Loucy (cell line): ENCODE results near the gene ANG.
A peak's percentile ranks its signal among the peaks of the same experiment; 100 is the strongest.

ENCODE experiments used
- H2AFZ ChIP-seq: fragments of 200-600 bp; sonication (generic); 2 replicates; pipeline ENCODE4 v1.6.0; 2016; ENCODE audit warnings: antibody characterized with exemption, mild to moderate bottlenecking, low read length, moderate library complexity
- H3F3A ChIP-seq: fragments of 200-600 bp; 2 replicates; pipeline ENCODE4 v1.6.0; 2016; ENCODE audit warnings: antibody characterized with exemption, low read depth, mild to moderate bottlenecking
- H3K27me3 ChIP-seq: fragments of 200-600 bp; sonication (generic); 2 replicates; pipeline ENCODE4 v1.6.1; 2014; ENCODE audit warnings: low read length, mild to moderate bottlenecking; ENCODE audit not compliant: insufficient read depth, poor library complexity, severe bottlenecking
- H3K36me3 ChIP-seq: fragments of 200-600 bp; sonication (generic); 2 replicates; pipeline ENCODE4 v1.6.1; 2016; ENCODE audit warnings: low read length; ENCODE audit not compliant: insufficient read depth
- H3K4me1 ChIP-seq: fragments of 200-600 bp; sonication (generic); 2 replicates; pipeline ENCODE4 v1.5.1; 2014; ENCODE audit warnings: low read length, mild to moderate bottlenecking; ENCODE audit not compliant: insufficient read depth, poor library complexity, severe bottlenecking
- H3K4me2 ChIP-seq: fragments of 200-600 bp; sonication (generic); 2 replicates; pipeline ENCODE4 v1.6.0; 2014; ENCODE audit warnings: antibody characterized with exemption, low read length, low read depth, mild to moderate bottlenecking; ENCODE audit not compliant: poor library complexity, severe bottlenecking
- H3K4me3 ChIP-seq: fragments of 200-600 bp; sonication (generic); 2 replicates; pipeline ENCODE4 v1.5.1; 2014; ENCODE audit warnings: low read length, mild to moderate bottlenecking, mixed read lengths; ENCODE audit not compliant: poor library complexity, severe bottlenecking
- H3K79me2 ChIP-seq: fragments of 200-600 bp; sonication (generic); 2 replicates; pipeline ENCODE4 v1.6.1; 2014; ENCODE audit warnings: low read length; ENCODE audit not compliant: insufficient read depth
- H3K9ac ChIP-seq: fragments of 200-600 bp; sonication (generic); 2 replicates; pipeline ENCODE4 v1.6.0; 2014; ENCODE audit warnings: mild to moderate bottlenecking, low read depth, low read length, moderate library complexity; ENCODE audit not compliant: poor library complexity, severe bottlenecking
- H3K9me2 ChIP-seq: fragments of 200-600 bp; sonication (generic); replicated peaks from 2 replicates; pipeline ENCODE4 v1.6.1; 2016; ENCODE audit warnings: low read depth, low read length, mixed read lengths
- H3K9me3 ChIP-seq: fragments of 200-600 bp; sonication (generic); 2 replicates; pipeline ENCODE4 v1.6.1; 2014; ENCODE audit warnings: mild to moderate bottlenecking, antibody characterized with exemption, low read length, low read depth; ENCODE audit not compliant: insufficient read depth
- H4K20me1 ChIP-seq: fragments of 200-600 bp; sonication (generic); 2 replicates; pipeline ENCODE4 v1.6.0; 2014; ENCODE audit warnings: antibody characterized with exemption, low read length, mild to moderate bottlenecking; ENCODE audit not compliant: insufficient read depth, poor library complexity, severe bottlenecking
- CTCF ChIP-seq: fragments of 200-600 bp; sonication (generic); conservative IDR thresholded peaks from 2 replicates; pipeline ENCODE4 v1.5.1; 2014; ENCODE audit warnings: mild to moderate bottlenecking, antibody characterized with exemption, low read length
- EZH2phosphoT487 ChIP-seq: fragments of 200-600 bp; IDR thresholded peaks from 2 replicates; pipeline ENCODE4 v1.6.1; 2018; ENCODE audit warnings: antibody characterized with exemption, mild to moderate bottlenecking, moderate library complexity, borderline replicate concordance

Gene ANG

GRCh38 chr14:20681348-20682126 is 7.0 kb upstream of the ANG start:
- H3K9me3 ChIP-seq = no peaks in the 10 kb centered on the region
- H3K9me2 ChIP-seq = no peaks in the 10 kb centered on the region
- peaks cover 29% of the 10 kb centered on the region for H3K4me1 ChIP-seq
- TF ChIP-seq EZH2phosphoT487 (no peak), CTCF (no peak)
- H3K4me3 ChIP-seq = peak overlapping the region; percentile 88
- peak overlapping the region; percentile 89 for H2AFZ ChIP-seq
- H3K79me2 ChIP-seq = no peaks in the 10 kb centered on the region
- H3F3A ChIP-seq = peaks cover 15% of the 10 kb centered on the region
- H3K36me3 ChIP-seq = no peaks in the 10 kb centered on the region
- H3K9ac ChIP-seq = peak overlapping the region; percentile 82
- H3K4me2 ChIP-seq = peak overlapping the region; percentile 99
- H4K20me1 ChIP-seq = no peaks in the 10 kb centered on the region
- H3K27me3 ChIP-seq = no peaks in the 10 kb centered on the region

GRCh38 chr14:20682127-20682434 is 6.5 kb upstream of the ANG start:
- no peaks in the 10 kb centered on the region for H3K79me2 ChIP-seq
- peaks cover 33% of the 10 kb centered on the region for H3K4me1 ChIP-seq
- no peaks in the 10 kb centered on the region for H4K20me1 ChIP-seq
- peak overlapping the region; percentile 88 for H3K4me3 ChIP-seq
- H3F3A ChIP-seq = peaks cover 15% of the 10 kb centered on the region
- peak overlapping the region; percentile 82 for H3K9ac ChIP-seq
- H3K27me3 ChIP-seq = no peaks in the 10 kb centered on the region
- H3K9me3 ChIP-seq = no peaks in the 10 kb centered on the region
- peak overlapping the region; percentile 99 for H3K4me2 ChIP-seq
- no peaks in the 10 kb centered on the region for H3K9me2 ChIP-seq
- no peak for TF ChIP-seq CTCF
- no peak for TF ChIP-seq EZH2phosphoT487
- H2AFZ ChIP-seq = peak overlapping the region; percentile 89
- H3K36me3 ChIP-seq = no peaks in the 10 kb centered on the region

DNA sequence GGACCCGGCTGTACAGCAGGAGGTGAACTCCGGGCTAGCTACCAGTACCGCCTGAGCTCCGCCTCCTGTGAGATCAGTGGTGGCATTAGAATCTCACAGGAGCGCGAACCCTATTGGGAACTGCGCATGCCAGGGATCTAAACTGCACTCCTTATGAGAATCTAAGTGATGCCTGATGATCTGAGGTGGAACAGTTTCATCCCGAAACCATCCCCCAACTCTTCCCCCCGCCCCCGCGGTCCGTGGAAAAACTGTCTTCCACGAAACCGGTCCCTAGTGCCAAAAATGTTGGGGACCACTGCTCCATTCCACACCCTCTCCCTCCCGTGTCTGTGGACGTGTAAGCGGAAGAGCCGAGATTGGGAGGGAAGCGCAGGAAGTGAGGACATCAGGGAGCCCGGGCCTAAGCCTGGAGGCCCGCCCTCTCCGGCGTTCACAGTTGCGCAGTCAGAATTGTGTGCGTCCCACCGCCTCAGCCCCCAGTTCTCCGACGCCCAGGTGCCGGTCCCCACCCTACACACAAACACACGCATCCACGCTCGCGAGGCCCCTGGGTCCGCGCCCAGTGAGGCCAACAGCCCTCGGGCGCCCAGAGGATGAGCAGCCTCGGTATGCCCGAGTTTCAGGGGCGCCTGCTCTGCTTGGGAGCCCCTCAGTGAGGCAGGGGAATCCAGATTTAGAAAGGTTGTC is 6.0 kb upstream of the ANG start:
- no peaks in the 10 kb centered on the region for H3K27me3 ChIP-seq
- peaks cover 15% of the 10 kb centered on the region for H3F3A ChIP-seq
- H3K4me3 ChIP-seq = peak overlapping the region; percentile 88
- no peaks in the 10 kb centered on the region for H3K9me2 ChIP-seq
- no peaks in the 10 kb centered on the region for H3K79me2 ChIP-seq
- no peaks in the 10 kb centered on the region for H4K20me1 ChIP-seq
- TF ChIP-seq CTCF (peak; percentile 31), EZH2phosphoT487 (no peak)
- peaks cover 35% of the 10 kb centered on the region for H3K4me1 ChIP-seq
- peak overlapping the region; percentile 82 for H3K9ac ChIP-seq
- no peaks in the 10 kb centered on the region for H3K9me3 ChIP-seq
- H2AFZ ChIP-seq = peak overlapping the region; percentile 89
- peak overlapping the region; percentile 99 for H3K4me2 ChIP-seq
- no peaks in the 10 kb centered on the region for H3K36me3 ChIP-seq
